Heart left ventricle (tissue), 13 donors: ENCODE measurements around the gene ATF6.

ENCODE experiments used
- POLR2A ChIP-seq, 2 donors: fragments of 450-650 bp; IDR thresholded peaks; one replicate each; pipeline ENCODE4 v1.6.1; 2017; ENCODE audit warnings: antibody characterized with exemption in 2 of 2, mild to moderate bottlenecking in 2 of 2, moderate library complexity in 2 of 2
- TF ChIP-seq, protein P1 (sequence below), 12 donors: fragments of 200-600 bp; sonication (generic) in 4 of 12; IDR thresholded peaks; one replicate each; pipeline versions ENCODE4 v1.5.0 to v1.8.0; 2018 to 2022; ENCODE audit warnings: antibody characterized with exemption in 12 of 12, mild to moderate bottlenecking in 5 of 12
- donor health status: ischemic (EF 13 %, LVEDD 7.1; RV severe dilation, severe dysfunction).
- donor health status: DM: no; HTN: yes; CAD: no.
- donor health status: DM: no; HTN: no; CAD: no.
- donor health status: ischemic (EF 25% LVEDD 6.9; RV normal size, moderate dysfunction).
- donor health status: ischemic (EF 25% LVEDD 5.7; RV mildly dilated, moderate dysfunction).
- donor health status: ischemic (EF 35%, LVEDD 5.7; RV mildly dilated, moderate dysfunction).
- donor health status: nonischemic (EF 11% LVEDD 7.7; RV severe dilation, severe dysfunction).
- donor health status: DM: yes; HTN: yes; CAD: no.
- donor health status: PGD.
- donor health status: ischemic (EF 29% LVEDD 5.4; RV normal size, mild dysfunction).
- donor health status: nonischemic (EF 23%, LVEDD 6.1; RV moderate dilation, normal function).

GRCh38 chr1:161840363-161840762, 74.2 kb downstream of the ATF6 start:
- TF ChIP-seq, protein P1, sequence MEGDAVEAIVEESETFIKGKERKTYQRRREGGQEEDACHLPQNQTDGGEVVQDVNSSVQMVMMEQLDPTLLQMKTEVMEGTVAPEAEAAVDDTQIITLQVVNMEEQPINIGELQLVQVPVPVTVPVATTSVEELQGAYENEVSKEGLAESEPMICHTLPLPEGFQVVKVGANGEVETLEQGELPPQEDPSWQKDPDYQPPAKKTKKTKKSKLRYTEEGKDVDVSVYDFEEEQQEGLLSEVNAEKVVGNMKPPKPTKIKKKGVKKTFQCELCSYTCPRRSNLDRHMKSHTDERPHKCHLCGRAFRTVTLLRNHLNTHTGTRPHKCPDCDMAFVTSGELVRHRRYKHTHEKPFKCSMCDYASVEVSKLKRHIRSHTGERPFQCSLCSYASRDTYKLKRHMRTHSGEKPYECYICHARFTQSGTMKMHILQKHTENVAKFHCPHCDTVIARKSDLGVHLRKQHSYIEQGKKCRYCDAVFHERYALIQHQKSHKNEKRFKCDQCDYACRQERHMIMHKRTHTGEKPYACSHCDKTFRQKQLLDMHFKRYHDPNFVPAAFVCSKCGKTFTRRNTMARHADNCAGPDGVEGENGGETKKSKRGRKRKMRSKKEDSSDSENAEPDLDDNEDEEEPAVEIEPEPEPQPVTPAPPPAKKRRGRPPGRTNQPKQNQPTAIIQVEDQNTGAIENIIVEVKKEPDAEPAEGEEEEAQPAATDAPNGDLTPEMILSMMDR (IDR thresholded peaks at IDR 0.05) = no peak
- TF ChIP-seq POLR2A (IDR thresholded peaks at IDR 0.05) = no peak
